ENCODE data around the gene SEC14L3.
"Not testable (repeated sequence)": the region's sequence is repeated elsewhere in the genome, so short reads cannot be mapped to it uniquely, and the experiment has no call there.

SEC14L3 gene

GRCh38 chr22:30485362-30485988 is 13.7 kb upstream of the SEC14L3 start:
- DNase-seq, result no peak

- no peak for DNase-seq
These were observed 11.4 kb upstream of the SEC14L3 start for GRCh38 chr22:30483169-30483568.

- no peak for DNase-seq
These were observed 9.9 kb upstream of the SEC14L3 start for GRCh38 chr22:30481711-30482110.

- DNase-seq, result no peak
These were observed 8.2 kb upstream of the SEC14L3 start for GRCh38 chr22:30479981-30480380.

GRCh38 chr22:30474683-30475424 is 3.0 kb upstream of the SEC14L3 start:
- DNase-seq, result no peak

- no peak for DNase-seq
These were observed 2.3 kb upstream of the SEC14L3 start for GRCh38 chr22:30474121-30474520.

- no peak for DNase-seq
These were observed 1.3 kb upstream of the SEC14L3 start for GRCh38 chr22:30472994-30473720.

GRCh38 chr22:30470655-30471054 is 1.2 kb downstream of the SEC14L3 start:
- DNase-seq, result no peak

- DNase-seq, result no peak
These were observed 2.7 kb downstream of the SEC14L3 start for GRCh38 chr22:30469165-30469564.

- DNase-seq, result not testable (repeated sequence)
These were observed 11.3 kb downstream of the SEC14L3 start for GRCh38 chr22:30460555-30460954.

GRCh38 chr22:30460147-30460546 is 11.7 kb downstream of the SEC14L3 start:
- no peak for DNase-seq

- no peak for DNase-seq
These were observed 12.4 kb downstream of the SEC14L3 start for GRCh38 chr22:30459181-30460052.

GRCh38 chr22:30457981-30458380 is 13.8 kb downstream of the SEC14L3 start:
- no peak for DNase-seq

- no peak for DNase-seq
These were observed 16.6 kb downstream of the SEC14L3 start for GRCh38 chr22:30455075-30455840.

- no peak for DNase-seq
These were observed 17.9 kb downstream of the SEC14L3 start for GRCh38 chr22:30453731-30454510.

GRCh38 chr22:30452861-30453260 is 19.0 kb downstream of the SEC14L3 start:
- DNase-seq, result no peak

- not testable (repeated sequence) for DNase-seq
These were observed 20.3 kb downstream of the SEC14L3 start for GRCh38 chr22:30451488-30451887.

GRCh38 chr22:30447656-30448055 is 24.2 kb downstream of the SEC14L3 start:
- DNase-seq, result no peak

GRCh38 chr22:30445438-30446145 is 26.2 kb downstream of the SEC14L3 start:
- DNase-seq, result no peak

- DNase-seq, result no peak
These were observed 27.0 kb downstream of the SEC14L3 start for GRCh38 chr22:30444632-30445437.
